ENCODE results near the gene ZNF554. TPM values are rescaled to one million over a fixed set of nuclear protein-coding genes. Genes with fewer than 3 reads are reported as not detected.

Gene ZNF554
- total and polyA plus RNA-seq, 2 experiments from 2014 or later: 2.0 to 7.5 TPM

- no peaks in the 10 kb centered on the region for H3K9me2 ChIP-seq (ENCODE audit: insufficient read depth)
- no peak for DNase-seq (ENCODE audit: low spot score)
- no peaks in the 10 kb centered on the region for H3K27me3 ChIP-seq (ENCODE audit: insufficient read depth)
- no peaks in the 10 kb centered on the region for H3K4me1 ChIP-seq (ENCODE audit: insufficient read depth)
- peaks cover 16% of the 10 kb centered on the region; the same call in 1 of the 2 replicates for H4K20me1 ChIP-seq (replicated peaks; ENCODE audit: insufficient read depth)
- no peaks in the 10 kb centered on the region for H3K9me3 Mint-ChIP-seq
- no peaks in the 10 kb centered on the region for H3F3A ChIP-seq (replicated peaks; ENCODE audit: low read depth)
- H3K4me3 Mint-ChIP-seq: no peak overlapping the region
- no peak for ATAC-seq
- H3K27ac Mint-ChIP-seq: no peak overlapping the region
- H3K4me3 ChIP-seq: no peak overlapping the region
- no peak overlapping the region for H2AFZ ChIP-seq
- no peak overlapping the region for H3K4me2 ChIP-seq
- peaks cover 6% of the 10 kb centered on the region; the same call in 1 of the 3 replicates for H3K4me1 Mint-ChIP-seq
- H3K27ac ChIP-seq (ENCODE audit: low read depth): no peak overlapping the region
- TF ChIP-seq REST (IDR thresholded peaks at IDR 0.05; ENCODE audit: unreplicated experiment): no peak
- no peak for TF ChIP-seq POLR2AphosphoS5 (IDR thresholded peaks at IDR 0.05; ENCODE audit: low read depth)
- TF ChIP-seq, protein P1, sequence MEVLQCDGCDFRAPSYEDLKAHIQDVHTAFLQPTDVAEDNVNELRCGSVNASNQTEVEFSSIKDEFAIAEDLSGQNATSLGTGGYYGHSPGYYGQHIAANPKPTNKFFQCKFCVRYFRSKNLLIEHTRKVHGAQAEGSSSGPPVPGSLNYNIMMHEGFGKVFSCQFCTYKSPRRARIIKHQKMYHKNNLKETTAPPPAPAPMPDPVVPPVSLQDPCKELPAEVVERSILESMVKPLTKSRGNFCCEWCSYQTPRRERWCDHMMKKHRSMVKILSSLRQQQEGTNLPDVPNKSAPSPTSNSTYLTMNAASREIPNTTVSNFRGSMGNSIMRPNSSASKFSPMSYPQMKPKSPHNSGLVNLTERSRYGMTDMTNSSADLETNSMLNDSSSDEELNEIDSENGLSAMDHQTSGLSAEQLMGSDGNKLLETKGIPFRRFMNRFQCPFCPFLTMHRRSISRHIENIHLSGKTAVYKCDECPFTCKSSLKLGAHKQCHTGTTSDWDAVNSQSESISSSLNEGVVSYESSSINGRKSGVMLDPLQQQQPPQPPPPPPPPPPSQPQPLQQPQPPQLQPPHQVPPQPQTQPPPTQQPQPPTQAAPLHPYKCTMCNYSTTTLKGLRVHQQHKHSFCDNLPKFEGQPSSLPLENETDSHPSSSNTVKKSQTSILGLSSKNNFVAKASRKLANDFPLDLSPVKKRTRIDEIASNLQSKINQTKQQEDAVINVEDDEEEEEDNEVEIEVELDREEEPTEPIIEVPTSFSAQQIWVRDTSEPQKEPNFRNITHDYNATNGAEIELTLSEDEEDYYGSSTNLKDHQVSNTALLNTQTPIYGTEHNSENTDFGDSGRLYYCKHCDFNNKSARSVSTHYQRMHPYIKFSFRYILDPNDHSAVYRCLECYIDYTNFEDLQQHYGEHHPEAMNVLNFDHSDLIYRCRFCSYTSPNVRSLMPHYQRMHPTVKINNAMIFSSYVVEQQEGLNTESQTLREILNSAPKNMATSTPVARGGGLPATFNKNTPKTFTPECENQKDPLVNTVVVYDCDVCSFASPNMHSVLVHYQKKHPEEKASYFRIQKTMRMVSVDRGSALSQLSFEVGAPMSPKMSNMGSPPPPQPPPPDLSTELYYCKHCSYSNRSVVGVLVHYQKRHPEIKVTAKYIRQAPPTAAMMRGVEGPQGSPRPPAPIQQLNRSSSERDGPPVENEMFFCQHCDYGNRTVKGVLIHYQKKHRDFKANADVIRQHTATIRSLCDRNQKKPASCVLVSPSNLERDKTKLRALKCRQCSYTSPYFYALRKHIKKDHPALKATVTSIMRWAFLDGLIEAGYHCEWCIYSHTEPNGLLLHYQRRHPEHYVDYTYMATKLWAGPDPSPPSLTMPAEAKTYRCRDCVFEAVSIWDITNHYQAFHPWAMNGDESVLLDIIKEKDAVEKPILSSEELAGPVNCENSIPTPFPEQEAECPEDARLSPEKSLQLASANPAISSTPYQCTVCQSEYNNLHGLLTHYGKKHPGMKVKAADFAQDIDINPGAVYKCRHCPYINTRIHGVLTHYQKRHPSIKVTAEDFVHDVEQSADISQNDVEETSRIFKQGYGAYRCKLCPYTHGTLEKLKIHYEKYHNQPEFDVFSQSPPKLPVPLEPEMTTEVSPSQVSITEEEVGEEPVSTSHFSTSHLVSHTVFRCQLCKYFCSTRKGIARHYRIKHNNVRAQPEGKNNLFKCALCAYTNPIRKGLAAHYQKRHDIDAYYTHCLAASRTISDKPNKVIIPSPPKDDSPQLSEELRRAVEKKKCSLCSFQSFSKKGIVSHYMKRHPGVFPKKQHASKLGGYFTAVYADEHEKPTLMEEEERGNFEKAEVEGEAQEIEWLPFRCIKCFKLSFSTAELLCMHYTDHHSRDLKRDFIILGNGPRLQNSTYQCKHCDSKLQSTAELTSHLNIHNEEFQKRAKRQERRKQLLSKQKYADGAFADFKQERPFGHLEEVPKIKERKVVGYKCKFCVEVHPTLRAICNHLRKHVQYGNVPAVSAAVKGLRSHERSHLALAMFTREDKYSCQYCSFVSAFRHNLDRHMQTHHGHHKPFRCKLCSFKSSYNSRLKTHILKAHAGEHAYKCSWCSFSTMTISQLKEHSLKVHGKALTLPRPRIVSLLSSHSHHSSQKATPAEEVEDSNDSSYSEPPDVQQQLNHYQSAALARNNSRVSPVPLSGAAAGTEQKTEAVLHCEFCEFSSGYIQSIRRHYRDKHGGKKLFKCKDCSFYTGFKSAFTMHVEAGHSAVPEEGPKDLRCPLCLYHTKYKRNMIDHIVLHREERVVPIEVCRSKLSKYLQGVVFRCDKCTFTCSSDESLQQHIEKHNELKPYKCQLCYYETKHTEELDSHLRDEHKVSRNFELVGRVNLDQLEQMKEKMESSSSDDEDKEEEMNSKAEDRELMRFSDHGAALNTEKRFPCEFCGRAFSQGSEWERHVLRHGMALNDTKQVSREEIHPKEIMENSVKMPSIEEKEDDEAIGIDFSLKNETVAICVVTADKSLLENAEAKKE (CRISPR knock-in tag; IDR thresholded peaks at IDR 0.05): no peak
- TF ChIP-seq CTCF (conservative IDR thresholded peaks at IDR 0.05; ENCODE audit: low read depth in 2 of 2): no peak
- no peak for TF ChIP-seq ZNF114 (CRISPR knock-in tag; IDR thresholded peaks at IDR 0.05)
- TF ChIP-seq ZNF331 (CRISPR knock-in tag; IDR thresholded peaks at IDR 0.05; ENCODE audit: low read depth): no peak
- no peak for TF ChIP-seq CREB1 (CRISPR knock-in tag; IDR thresholded peaks at IDR 0.05; ENCODE audit: low read depth)
- TF ChIP-seq, protein P2, sequence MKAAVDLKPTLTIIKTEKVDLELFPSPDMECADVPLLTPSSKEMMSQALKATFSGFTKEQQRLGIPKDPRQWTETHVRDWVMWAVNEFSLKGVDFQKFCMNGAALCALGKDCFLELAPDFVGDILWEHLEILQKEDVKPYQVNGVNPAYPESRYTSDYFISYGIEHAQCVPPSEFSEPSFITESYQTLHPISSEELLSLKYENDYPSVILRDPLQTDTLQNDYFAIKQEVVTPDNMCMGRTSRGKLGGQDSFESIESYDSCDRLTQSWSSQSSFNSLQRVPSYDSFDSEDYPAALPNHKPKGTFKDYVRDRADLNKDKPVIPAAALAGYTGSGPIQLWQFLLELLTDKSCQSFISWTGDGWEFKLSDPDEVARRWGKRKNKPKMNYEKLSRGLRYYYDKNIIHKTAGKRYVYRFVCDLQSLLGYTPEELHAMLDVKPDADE (IDR thresholded peaks at IDR 0.05): no peak
- no peak for TF ChIP-seq EZH2phosphoT487 (IDR thresholded peaks at IDR 0.05; ENCODE audit: unreplicated experiment)
- TF ChIP-seq EZH2 (IDR thresholded peaks at IDR 0.05; ENCODE audit: low read depth, unreplicated experiment): no peak
- no peak for TF ChIP-seq NANOG (IDR thresholded peaks at IDR 0.05; ENCODE audit: borderline replicate concordance)
- no peak for TF ChIP-seq STAT1 (IDR thresholded peaks at IDR 0.05; ENCODE audit: unreplicated experiment)
- no peak for TF ChIP-seq JUNB (IDR thresholded peaks at IDR 0.05; ENCODE audit: unreplicated experiment)
- H3K79me2 ChIP-seq (replicated peaks; ENCODE audit: insufficient read depth): peaks cover 7% of the 10 kb centered on the region
- H3K36me3 ChIP-seq (ENCODE audit: insufficient read depth): peaks cover 11% of the 10 kb centered on the region
- peaks cover 76% of the 10 kb centered on the region for H3K36me3 Mint-ChIP-seq (ENCODE audit: low read depth)
- peaks cover 11% of the 10 kb centered on the region for H3K27me3 Mint-ChIP-seq (ENCODE audit: insufficient read depth, low read depth, poor library complexity)
Measured at GRCh38 chr19:2797280-2797679, 22.4 kb upstream of the ZNF554 start.

Measured in GM23338 (cell line).